GM18868 (cell line): Measurements from ENCODE around the gene SIM2.

ENCODE experiments used
- ATAC-seq: cut with Tn5 transposase; IDR thresholded peaks from one replicate; pipeline ENCODE4 v1.9.1; 2021; ENCODE audit warnings: mild to moderate bottlenecking, moderate library complexity; ENCODE audit not compliant: unreplicated experiment

Gene SIM2

GRCh38 chr21:36686955-36687354 lies 12.0 kb upstream of the SIM2 start:
- ATAC-seq = no peak

GRCh38 chr21:36688324-36688723 lies 10.6 kb upstream of the SIM2 start:
- ATAC-seq = no peak

DNA sequence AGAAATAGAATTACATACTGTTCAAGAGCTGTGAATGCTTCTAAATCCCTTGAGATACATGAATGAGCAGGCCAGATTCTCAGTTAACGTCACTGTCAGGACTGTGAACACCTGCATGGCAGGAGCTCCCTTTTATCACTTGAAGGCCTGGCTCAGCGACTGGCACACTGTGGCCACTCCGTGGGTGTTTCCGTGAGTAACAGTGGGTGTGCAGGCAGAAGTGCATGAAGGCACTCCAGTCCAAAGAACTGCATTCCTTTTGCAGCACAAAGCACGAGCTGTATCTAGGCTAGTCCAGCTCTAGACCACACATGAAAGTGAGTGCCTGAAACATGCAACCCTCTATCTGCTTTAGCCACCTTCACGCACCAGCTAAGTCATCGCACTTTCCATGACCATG lies 9.6 kb upstream of the SIM2 start:
- ATAC-seq = no peak

DNA sequence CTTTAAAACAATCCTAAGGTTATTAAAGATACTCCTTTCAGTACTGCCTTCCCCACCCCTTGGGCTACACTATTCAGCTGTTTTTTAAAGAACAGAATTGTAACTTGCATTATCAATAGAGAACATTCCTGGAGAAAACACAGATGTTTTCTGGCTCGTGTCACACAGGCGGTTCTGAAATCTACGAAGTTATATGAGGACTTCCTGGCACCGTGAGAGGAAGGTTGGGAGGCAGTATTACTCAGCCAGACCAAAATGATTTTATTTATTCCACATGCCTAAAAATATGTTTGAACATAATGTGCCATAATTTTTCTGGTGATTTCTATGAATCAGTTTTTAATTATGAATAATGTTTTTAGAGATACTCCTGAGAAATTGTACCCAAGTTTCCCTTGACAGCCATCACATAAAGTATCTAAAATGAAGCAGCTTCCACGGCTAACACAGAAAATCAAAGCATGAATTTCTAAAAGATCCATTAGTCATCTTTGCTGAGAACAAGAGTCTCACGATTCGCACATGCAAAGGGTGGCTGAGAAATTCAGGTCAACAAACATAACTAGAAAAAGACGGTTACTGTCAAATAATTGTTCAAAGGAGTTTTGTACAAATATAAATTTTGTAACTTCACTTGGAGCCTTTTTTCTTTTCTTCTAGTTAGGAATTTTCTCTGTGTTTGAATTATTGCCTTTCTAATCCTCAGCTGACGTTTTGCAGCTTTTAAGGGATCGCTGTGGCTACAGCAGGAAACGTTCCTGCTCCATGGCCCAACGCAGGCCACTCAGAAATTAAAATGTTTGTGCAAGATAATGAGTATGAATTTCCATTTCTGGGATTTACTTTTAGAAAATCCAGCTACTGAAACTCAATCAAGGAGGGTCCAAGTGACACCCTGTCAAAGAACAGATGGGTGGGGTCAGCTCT lies 8.0 kb upstream of the SIM2 start:
- no peak for ATAC-seq

GRCh38 chr21:36691555-36692041 lies 7.3 kb upstream of the SIM2 start:
- ATAC-seq = no peak

DNA sequence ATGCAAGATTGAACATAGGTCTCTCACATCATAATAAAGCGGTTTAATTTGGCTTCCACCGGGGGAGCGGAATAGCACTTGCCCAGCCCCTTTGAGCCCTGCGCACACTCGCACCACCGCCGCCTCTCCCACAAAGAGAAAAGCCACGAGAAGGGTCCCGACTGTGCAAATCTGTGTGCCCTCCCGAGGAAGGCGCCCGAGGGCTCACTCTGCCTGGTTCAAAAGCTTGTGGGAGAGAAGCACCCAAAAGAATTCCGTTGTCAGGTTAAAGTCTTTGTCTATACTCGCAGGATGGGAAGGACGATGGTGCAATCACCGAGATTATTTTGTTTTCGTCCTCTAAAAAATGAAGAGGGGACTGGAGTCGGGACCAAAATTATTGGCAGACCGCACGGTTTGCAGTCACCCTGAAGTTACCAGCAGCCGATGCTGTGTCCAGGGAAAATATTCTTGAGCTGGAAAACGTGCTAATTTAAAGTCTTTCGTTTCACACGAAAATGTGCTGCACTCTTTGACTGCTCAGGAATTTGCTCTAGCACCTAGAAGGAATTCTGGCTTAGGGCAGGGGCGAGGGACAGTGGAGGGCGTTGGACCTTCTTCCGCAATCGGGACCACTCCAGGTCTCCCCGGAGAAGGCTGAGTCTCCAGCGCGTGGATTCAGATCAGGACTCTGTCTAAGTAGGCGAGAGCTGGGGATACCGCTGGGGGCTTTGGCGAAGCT lies 6.6 kb upstream of the SIM2 start:
- ATAC-seq = no peak

DNA sequence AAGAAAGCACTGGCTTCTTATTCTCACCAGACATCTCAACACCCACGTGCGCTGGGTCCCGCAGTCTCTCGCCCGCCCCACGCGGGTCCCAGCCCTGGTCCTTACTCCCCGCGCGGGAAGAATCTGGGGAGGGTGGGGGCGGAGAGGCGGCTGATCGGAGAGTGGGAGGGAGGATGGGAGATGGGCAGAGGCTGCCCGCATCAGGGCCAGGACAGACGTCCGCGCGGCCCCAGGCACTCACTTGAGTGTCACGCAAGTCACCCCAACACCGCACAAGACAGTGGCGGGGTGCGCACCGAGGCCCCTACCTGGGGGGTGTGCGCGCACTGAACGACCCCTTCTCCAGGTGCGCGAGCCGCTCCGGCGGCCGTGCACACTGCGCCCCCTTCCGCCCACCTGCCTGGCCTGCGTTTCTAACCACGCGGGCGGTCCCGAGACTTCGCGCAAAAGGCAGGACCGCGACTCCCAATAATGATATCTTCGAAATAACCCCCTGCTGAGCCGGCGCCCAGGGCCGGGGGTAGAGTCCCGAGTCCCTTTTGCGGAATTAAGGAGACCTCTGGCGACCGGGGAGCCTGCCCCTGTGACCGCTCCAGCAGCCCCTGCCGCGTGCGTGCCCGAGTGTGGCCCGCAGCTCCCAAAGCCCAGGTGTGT lies 6.0 kb upstream of the SIM2 start:
- no peak for ATAC-seq

DNA sequence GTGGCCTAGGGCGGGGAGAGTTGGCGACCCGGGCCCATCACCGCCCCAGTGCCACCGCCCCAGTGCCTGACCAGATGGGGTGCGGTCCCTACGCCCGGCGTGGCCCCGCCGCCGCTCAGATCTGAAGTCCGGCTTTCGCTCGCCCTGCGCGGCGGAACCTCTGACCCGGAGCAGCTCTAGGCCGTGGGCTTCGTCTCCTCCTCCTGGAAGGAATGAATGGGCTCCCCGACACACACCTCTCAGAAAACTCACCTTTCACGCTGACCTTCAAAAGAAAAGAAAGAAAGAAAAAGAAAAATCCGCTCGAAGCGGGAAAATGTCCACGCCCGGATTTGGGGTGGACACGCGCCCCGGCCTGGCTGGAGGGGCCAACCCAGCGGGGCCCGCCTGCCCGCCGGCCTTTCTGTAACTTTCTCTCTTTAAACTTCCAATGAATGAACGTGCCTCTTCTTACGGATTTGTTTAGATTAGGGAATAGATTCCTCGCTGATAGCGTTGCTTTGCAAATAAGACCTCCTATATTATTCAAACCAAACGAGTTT lies 5.4 kb upstream of the SIM2 start:
- ATAC-seq = no peak

DNA sequence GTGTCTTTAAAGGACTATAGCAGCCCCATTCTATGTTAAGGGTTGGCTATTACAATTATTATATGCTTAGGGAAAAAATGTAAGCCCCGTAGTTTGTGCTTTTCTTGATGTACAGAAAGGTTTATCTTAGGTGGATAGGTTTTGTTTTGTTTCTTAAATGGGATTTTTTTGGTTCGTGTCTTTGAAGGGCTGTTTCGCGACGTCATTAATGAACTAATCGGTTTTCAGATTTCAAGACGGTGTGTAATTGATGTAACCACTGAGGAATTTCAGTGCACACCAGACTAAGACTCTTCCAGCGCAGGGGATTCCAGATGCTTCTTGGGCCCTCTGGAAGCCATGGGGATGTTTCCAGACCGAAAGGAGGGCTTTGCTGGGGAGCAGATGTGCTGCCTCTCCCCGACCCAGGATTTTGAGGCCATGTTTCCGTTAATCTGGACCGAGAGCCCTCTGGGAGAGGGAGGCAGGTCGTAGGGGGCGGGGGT lies 4.8 kb upstream of the SIM2 start:
- ATAC-seq = no peak

GRCh38 chr21:36694593-36695282 lies 4.2 kb upstream of the SIM2 start:
- ATAC-seq = no peak

DNA sequence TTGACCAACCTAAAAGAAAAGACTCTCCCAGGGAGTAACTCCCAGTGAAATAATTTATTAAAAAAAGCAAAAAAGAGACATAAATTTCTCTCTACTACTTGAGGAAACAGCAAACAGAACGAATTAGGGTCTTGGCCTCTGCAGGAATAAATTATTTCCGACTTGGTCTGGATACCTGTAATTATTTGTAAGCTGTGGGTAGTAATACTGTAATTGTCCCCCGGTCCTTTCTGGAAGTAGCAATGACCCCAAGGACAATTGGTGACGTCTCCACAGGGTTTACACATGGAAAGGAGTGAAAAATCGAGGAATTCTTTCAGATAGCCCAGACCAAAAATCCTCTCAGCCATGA lies 3.7 kb upstream of the SIM2 start:
- no peak for ATAC-seq

GRCh38 chr21:36695671-36696389 lies 3.1 kb upstream of the SIM2 start:
- ATAC-seq = no peak

DNA sequence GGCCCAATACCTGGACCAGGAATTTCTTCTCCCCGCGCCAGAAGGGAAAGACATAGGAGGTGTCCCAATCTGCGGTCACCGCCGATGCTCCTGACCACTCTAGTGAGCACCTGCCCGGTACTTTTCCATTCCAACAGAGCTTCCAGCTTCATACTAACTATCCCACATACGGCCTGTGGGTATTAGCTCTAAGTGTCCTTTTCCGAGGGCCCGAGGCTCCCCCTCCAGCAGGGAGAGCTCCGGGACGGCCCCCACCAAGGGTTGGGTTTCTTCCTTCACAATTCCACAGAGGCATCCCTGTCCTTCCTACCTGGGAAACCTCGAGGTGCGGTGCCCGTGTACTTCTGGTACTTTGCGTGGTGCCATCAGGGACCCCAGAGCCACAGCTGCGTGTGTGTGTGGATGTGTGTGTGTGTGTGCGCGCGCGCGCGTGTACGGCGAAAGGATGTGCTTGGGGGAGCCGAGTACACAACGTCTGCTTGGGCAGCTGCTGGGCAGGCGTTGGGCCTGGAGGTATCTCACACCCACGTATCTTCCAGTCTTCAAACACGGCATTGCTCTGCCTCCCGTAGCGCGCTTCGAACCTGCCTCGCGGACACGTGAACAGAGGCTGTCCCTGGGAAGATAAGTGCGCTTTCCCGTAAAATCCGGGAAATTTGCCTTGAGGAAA lies 2.4 kb upstream of the SIM2 start:
- no peak for ATAC-seq

DNA sequence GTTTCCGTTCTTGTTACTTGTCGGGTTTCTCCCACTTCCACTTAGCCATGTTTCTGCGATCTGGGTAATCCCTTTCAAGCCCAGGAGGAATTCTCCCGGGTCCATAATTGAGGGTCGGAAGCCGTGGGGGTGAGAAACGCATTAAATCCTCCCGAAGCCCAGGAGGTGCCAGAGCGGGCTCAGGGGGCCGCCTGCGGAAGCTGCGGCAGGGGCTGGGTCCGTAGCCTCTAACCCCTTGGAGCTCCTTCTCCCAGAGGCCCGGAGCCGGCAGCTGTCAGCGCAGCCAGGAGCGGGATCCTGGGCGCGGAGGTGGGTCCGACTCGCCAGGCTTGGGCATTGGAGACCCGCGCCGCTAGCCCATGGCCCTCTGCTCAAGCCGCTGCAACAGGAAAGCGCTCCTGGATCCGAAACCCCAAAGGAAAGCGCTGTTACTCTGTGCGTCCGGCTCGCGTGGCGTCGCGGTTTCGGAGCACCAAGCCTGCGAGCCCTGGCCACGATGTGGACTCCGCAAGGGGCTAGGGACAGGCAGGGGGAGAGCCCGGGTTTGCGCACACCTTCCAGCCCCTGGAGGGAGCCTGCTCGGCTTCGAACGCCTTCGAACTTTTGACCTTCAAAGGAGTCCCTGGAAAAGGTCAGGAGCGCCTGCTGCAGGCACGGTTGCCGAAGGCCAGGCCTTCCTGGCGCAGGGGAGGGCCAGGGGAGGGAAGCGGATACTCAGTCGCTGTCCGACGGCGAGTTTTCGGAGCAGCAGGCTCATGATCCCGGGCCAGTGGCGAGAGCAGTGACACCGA lies 1.7 kb upstream of the SIM2 start:
- ATAC-seq = no peak

DNA sequence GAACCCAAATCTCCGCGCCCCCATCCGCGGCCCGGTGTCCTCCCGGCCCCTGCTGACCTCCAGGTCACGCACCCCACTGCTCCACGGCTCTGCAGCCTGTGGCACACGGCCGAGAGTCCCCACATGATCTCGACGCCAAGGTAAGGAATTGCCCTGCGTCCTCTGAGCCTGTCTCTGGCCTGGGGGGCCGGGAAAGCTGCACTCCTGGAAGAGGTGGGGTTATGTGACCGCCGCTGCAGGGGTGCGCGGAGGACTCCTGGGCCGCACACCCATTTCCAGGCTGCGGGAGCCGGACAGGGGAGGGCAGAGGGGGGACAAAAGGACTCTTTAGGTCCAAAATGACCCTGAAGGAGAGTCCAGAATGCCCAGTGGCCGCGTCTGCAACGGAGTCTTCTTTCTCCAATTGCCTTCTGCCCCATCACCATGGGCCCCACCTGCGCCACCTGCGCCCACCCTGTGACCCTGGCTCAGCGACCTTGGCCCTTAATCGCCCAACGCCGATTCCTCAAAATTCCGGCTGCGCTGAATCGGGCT lies 997 bp upstream of the SIM2 start:
- ATAC-seq = no peak

DNA sequence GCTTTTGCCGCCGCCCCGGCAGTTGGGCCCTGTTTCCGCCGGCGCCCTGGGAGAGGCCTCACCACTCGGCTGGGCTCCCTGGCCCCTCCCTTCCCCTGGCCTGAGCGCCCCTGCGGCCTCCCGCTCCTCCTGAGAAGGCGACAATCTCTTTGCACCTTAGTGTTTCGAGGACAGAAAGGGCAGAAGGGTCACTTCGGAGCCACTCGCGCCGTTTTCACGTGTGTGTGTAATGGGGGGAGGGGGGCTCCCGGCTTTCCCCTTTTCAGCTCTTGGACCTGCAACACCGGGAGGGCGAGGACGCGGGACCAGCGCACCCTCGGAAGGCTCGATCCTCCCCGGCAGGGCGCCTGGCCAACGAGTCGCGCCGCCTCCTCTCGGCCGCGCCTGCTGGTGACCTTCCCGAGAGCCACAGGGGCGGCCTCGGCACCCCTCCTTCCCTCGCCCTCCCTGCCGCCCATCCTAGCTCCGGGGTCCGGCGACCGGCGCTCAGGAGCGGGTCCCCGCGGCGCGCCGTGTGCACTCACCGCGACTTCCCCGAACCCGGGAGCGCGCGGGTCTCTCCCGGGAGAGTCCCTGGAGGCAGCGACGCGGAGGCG lies 432 bp upstream of the SIM2 start:
- ATAC-seq = no peak

DNA sequence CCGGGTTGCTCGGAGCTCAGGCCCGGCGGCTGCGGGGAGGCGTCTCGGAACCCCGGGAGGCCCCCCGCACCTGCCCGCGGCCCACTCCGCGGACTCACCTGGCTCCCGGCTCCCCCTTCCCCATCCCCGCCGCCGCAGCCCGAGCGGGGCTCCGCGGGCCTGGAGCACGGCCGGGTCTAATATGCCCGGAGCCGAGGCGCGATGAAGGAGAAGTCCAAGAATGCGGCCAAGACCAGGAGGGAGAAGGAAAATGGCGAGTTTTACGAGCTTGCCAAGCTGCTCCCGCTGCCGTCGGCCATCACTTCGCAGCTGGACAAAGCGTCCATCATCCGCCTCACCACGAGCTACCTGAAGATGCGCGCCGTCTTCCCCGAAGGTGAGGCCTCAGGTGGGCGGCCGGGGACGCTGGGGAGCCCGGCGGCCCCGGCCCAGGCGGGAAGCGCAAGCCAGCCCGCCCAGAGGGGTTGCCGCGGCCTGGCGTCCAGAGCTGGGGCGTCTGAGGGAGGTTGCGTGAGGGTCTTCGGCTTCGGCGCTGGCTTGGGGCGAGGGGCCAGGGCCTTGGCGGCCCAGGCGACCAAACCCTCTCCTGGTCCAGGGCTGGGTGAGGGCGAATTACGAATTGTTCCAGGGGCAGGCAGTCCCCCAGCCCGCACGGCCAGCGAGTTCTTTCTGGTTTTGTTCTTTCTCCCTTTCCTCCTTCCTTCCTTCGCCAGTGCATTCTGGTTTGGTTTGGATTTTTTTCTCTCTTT lies 805 bp downstream of the SIM2 start:
- no peak for ATAC-seq
